Common myeloid progenitor, CD34-positive (primary cell): ENCODE results near the gene C2orf49.

Experiments used
- CTCF ChIA-PET: fragments of 350-600 bp; sonication (Branson Sonifier 250); formaldehyde crosslinking; loops from one replicate; lab custom pipeline; 2021; ENCODE audit warnings: antibody characterized with exemption; lab: Charles Lee
- POLR2A ChIA-PET: fragments of 350-600 bp; sonication (Branson Sonifier 250); formaldehyde crosslinking; loops from one replicate; lab custom pipeline; 2021; ENCODE audit warnings: antibody characterized with exemption; lab: Charles Lee
- DNase-seq, 3 donors: peaks; one replicate each; pipeline versions ENCODE4 v3.0.0 to v3.0.0-alpha.2; 2013
- H3K27ac ChIP-seq, 2 experiments: 1 replicate in 1 of 2; 2 replicates in 1 of 2; pipeline ENCODE4 v1.7.0; 2013; ENCODE audit warnings: inconsistent platforms in 2 of 2, low read length in 2 of 2, mild to moderate bottlenecking in 2 of 2, low read depth in 1 of 2, moderate library complexity in 1 of 2; ENCODE audit not compliant: severe bottlenecking in 2 of 2, insufficient read depth in 1 of 2, poor library complexity in 1 of 2
- H3K27me3 ChIP-seq, 5 experiments: replicated peaks in 2 of 5; 1 replicate in 3 of 5; 2 replicates in 2 of 5; pipeline versions ENCODE4 v1.6.1 to v1.7.0; 2013; ENCODE audit warnings: low read length in 4 of 5, mild to moderate bottlenecking in 2 of 5, moderate library complexity in 2 of 5, inconsistent platforms in 1 of 5; ENCODE audit not compliant: insufficient read depth in 5 of 5, control insufficient read depth in 4 of 5
- H3K36me3 ChIP-seq, 4 experiments: 1 replicate in 2 of 4; 2 replicates in 2 of 4; pipeline versions ENCODE4 v1.6.1 to v1.7.0; 2013; ENCODE audit warnings: low read length in 3 of 4, control low read depth in 1 of 4, mild to moderate bottlenecking in 1 of 4; ENCODE audit not compliant: control insufficient read depth in 4 of 4, insufficient read depth in 4 of 4
- H3K4me1 ChIP-seq, 4 experiments: 1 replicate in 3 of 4; 2 replicates in 1 of 4; pipeline versions ENCODE4 v1.6.1 to v1.7.1; 2013; ENCODE audit warnings: low read length in 3 of 4, mild to moderate bottlenecking in 3 of 4, control low read depth in 1 of 4, inconsistent platforms in 1 of 4, moderate library complexity in 1 of 4; ENCODE audit not compliant: control insufficient read depth in 4 of 4, insufficient read depth in 4 of 4; ENCODE audit errors: control extremely low read depth in 1 of 4
- H3K4me3 ChIP-seq, 7 experiments: 1 replicate in 4 of 7; 2 replicates in 3 of 7; pipeline versions ENCODE4 v1.5.1 to v1.7.0; 2013; ENCODE audit warnings: mild to moderate bottlenecking in 7 of 7, low read length in 6 of 7, moderate library complexity in 6 of 7, inconsistent platforms in 2 of 7, low read depth in 2 of 7, control low read depth in 1 of 7; ENCODE audit not compliant: insufficient read depth in 4 of 7, control insufficient read depth in 1 of 7; ENCODE audit errors: extremely low read depth in 1 of 7
- H3K9me3 ChIP-seq, 5 experiments: 1 replicate in 4 of 5; 2 replicates in 1 of 5; pipeline versions ENCODE4 v1.6.1 to v1.7.1; 2013; ENCODE audit warnings: low read length in 4 of 5, mild to moderate bottlenecking in 2 of 5, inconsistent platforms in 1 of 5, low read depth in 1 of 5, moderate library complexity in 1 of 5; ENCODE audit not compliant: control insufficient read depth in 4 of 5, insufficient read depth in 2 of 5; ENCODE audit errors: control extremely low read depth in 1 of 5
- WGBS: methylation state at CpG from one replicate; pipeline ENCODE4 v1.1.5; 2013; ENCODE audit not compliant: insufficient coverage; 5-methylcytosine and 5-hydroxymethylcytosine counted together

C2orf49 gene

DNA sequence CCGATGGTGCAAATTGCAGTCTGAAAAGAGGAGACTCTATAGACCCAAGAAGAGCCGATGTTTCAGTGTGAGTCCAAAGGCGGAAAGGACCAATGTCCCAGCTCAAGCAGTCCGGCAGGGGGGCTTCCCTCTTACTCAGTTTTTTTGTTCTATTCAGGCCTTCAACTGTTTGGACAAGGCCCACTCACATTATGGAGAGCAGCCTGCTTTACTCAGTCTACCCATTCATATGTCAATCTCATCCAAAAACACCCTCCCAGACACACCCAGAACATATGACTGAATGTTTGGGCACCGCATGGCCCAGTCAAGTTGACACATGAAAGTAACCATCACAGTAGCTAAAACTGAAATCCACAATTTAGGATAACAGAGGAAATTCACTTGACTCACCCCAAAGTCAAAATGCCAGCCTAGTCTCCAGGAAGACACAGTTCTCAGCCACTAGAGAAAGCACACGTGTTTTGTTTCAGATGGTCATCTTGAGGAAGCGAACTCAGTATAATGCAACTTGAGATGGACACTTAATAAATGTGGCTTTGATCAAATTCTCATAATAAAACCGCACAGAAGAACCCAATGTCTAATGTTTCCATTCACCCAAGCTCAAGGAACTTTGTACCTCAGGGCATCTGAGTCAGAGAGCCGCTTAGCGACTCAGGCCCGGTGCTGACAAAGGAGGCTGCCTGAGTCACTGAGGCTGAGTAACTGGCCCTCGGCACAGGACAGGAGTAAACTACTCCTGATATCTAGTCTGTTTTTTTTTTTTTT is 59.1 kb downstream of the C2orf49 start:
- DNase-seq, result peak in 1 of 3 donors; percentile 35
- H3K27ac ChIP-seq, result no peak overlapping the region
- CTCF ChIA-PET, result interaction anchor here (1.1 to 1.9 kb wide), 3 partner anchors 11 to 49 kb away, joined by 3 to 4 read pairs (median 3); no protein-coding TSS in a partner anchor
- H3K27me3 ChIP-seq, result peaks cover 0 to 3% (median 0%) of the 10 kb centered on the region in 5 experiments
- WGBS, result 97% methylated on average over 9 of the region's 12 CpGs
- H3K9me3 ChIP-seq, result no peaks in the 10 kb centered on the region
- H3K4me1 ChIP-seq, result peaks cover 0 to 16% (median 11%) of the 10 kb centered on the region in 4 experiments
- POLR2A ChIA-PET, result no interaction called here
- H3K36me3 ChIP-seq, result no peaks in the 10 kb centered on the region
- H3K4me3 ChIP-seq, result no peak overlapping the region

DNA sequence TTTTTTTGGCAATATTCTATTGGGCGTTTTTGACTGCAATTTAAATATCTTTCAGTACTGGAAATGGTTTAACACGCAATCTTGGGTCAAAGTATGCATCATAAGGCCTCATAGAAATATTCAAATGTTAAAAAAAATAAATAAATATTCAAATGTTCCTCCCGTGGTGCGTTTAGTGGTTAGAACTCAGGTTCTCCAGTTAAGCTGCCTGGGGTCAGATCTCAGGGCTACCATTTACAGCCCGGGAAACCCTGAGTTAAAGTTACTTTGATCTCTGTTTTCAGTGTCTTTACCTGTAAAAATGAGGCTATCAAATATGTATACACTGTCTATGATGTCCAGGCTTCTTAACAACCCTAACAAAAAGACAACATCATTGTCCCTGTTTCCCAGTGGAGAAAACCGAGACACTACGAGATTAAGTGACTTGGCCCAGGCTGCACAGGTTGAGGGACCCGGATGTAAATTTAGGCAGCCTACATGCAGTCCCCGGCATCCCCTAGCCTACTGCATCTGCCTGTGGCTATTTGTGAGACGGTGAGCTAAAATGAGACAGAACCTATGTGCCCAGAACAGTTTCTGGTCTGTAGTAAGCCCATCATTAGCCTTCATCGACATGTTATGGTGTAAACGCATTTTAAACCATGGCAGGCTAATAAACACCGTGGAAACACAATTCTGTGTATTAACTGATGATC is 59.8 kb downstream of the C2orf49 start:
- H3K36me3 ChIP-seq, result no peaks in the 10 kb centered on the region
- no peak for DNase-seq

DNA sequence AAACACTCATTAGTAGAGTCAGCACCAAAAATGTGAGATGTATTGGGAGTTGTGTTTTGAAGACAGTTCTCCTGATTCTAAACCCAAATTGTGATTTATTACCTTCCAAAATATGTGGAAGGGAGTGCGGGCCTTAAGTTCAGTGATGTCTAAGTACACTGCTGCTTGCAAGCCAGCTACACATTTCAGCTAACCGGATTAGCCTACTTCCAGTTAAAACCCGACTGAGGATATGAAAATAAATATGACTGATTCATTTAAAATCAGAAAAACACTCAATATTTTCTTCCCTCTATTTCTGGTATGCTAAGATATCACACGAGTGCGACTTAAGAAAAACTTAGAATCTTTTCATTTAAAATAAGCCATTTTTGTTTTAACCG is 60.6 kb downstream of the C2orf49 start:
- POLR2A ChIA-PET, result no interaction called here
- H3K4me3 ChIP-seq, result peak overlapping the region in 6 of 7 experiments; percentile 68 to 87 (median 81)
- CTCF ChIA-PET, result interaction anchor here (1.1 to 1.7 kb wide), 7 partner anchors 12 to 59 kb away, joined by 3 to 11 read pairs (median 4); no protein-coding TSS in a partner anchor
- peaks cover 0 to 16% (median 11%) of the 10 kb centered on the region in 4 experiments for H3K4me1 ChIP-seq
- no peaks in the 10 kb centered on the region for H3K9me3 ChIP-seq
- DNase-seq, result peak in 1 of 3 donors; percentile 17
- no peaks in the 10 kb centered on the region for H3K36me3 ChIP-seq
- no peak overlapping the region for H3K27ac ChIP-seq
- 70% methylated on average over 2 of the region's 6 CpGs for WGBS
- H3K27me3 ChIP-seq, result peaks cover 0 to 3% (median 0%) of the 10 kb centered on the region in 5 experiments

More for the DNA sequence above, 59.8 kb downstream of the C2orf49 start:
- Histone ChIP-seq H3K4me3 (peak overlapping the region in 1 of 7 experiments; percentile 10), H3K27ac (no peak overlapping the region), H3K9me3 (no peaks in the 10 kb centered on the region), H3K27me3 (peaks cover 0 to 3% (median 0%) of the 10 kb centered on the region in 5 experiments), H3K4me1 (peaks cover 0 to 16% (median 11%) of the 10 kb centered on the region in 4 experiments)
- 98% methylated on average over 9 of the region's 13 CpGs for WGBS
- ChIA-PET POLR2A (interaction anchor here (0.6 kb wide), 1 partner anchor 11 kb away, joined by 3 read pairs; no protein-coding TSS in a partner anchor), CTCF (interaction anchor here (1.6 to 1.9 kb wide), 3 partner anchors 10 to 28 kb away, joined by 4 to 6 read pairs (median 4); no protein-coding TSS in a partner anchor)

DNA sequence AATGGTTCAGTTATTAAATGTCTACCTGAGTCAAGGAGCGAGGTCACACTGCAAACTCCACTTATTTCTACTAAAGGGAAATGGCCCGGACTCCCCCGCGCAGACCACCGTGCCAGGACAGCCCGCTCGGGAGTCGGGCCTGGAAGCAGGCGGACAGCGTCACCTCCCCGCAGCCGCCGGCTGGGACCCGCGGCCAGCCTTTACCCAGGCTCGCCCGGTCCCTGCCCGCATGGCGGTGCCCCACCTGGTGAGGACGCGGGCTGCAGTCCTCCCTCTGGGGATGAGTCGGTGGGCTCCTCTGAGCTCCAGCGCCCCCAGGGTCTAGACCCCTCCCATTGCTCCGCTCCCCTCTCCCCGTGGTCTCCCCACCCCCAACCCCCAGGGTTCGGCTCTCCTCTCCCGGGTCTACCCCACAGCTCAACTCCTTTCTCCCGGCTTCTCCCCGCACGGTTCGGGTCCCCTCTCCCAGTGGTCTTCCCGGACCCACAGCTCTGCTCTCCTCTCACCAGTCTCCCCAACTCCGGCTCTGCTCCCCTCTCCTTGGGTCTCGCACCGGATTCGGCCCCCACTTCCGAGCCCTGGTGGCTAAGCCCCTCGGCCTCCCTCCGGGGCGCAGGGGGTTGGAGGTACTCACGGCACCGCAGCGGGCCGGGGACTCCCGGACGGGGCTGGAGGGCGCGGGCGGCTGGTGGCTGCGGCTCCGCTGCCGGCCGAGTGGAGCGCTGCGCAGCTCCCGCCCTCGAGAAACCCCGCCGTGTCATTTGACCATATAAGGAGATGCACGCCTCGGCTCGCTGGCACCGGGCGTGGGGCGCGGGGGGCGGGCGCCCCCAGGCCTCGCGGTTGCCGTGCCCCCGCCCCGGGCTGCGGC is 61.2 kb downstream of the C2orf49 start, which contains the start of gene FHL2:
TSS of gene FHL2 (minus strand) at position 716 of the 871 bp plus-strand sequence. CDS start 12,535 bp downstream, outside the sequence.
- under 1% methylated on average over 69 of the region's 74 CpGs for WGBS
- H3K27me3 ChIP-seq, result peaks cover 0 to 3% (median 0%) of the 10 kb centered on the region in 5 experiments
- H3K9me3 ChIP-seq, result no peaks in the 10 kb centered on the region
- peak within 1 kb of the TSS; percentile 61 to 87 (median 78) for H3K4me3 ChIP-seq
- peaks cover 0 to 16% (median 11%) of the 10 kb centered on the region in 4 experiments for H3K4me1 ChIP-seq
- peak within 1 kb of the TSS in 1 of 2 experiments; percentile 75 for H3K27ac ChIP-seq
- H3K36me3 ChIP-seq, result no peaks in the 10 kb centered on the region
- DNase-seq, result peak; percentile 79 to 92 (median 89)
- ChIA-PET CTCF (interaction anchor here (0.6 to 1.7 kb wide), 11 partner anchors 12 to 122 kb away, joined by 3 to 11 read pairs (median 4); no protein-coding TSS in a partner anchor), POLR2A (no interaction called here)
